HTERT RPE-1 (cell line): ENCODE data around the gene CCDC127.
"Not testable (repeated sequence)": the region's sequence is repeated elsewhere in the genome, so short reads cannot be mapped to it uniquely, and the experiment has no call there.

ENCODE experiments used
- in situ Hi-C: fragments of 300-500 bp; cut with MboI; formaldehyde crosslinking; loops from 4 replicates; pipeline ENCODE4 v1.14.3; 2020; ENCODE audit warnings: low sequenced_read_pairs

Gene CCDC127

DNA sequence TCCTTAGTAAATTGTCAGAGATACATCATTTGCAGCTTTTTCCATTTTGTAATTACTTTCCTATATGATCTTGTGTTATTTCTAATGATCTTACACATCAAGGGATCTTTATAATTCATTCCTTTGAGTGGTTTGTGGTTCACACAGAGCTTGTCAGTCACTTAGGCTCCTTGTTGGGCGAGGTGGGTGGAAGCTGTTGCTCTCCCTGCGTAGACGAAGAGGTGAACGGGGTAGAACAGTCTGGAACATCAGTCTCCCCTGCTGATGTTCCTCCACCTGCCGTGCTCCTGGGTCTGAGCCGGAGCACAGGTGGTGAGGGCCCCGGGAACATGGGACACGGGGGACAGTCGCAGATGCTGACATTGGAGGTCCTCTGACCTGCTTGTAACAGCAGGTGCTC lies 17.6 kb upstream of the CCDC127 start:
- in situ Hi-C loops = not testable (repeated sequence)

DNA sequence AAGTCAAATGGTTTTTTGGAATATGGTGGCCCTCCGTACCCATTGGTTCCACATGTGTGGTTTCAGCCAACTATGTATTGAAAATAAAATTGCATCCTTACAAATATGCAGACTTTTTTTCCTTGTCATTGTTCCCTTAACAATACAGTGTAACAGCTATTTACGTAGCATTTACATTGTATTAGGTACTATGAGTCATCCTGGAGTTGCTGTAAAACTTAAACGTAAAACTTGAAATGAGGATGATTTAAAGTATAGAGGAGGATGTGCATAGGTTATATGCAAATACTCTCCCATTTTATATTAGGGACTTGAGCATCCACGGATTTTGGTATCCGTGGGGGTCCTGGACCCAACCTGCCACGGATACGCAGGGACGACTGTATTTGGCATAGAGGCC lies 16.5 kb upstream of the CCDC127 start:
- in situ Hi-C loops = no loop called here

DNA sequence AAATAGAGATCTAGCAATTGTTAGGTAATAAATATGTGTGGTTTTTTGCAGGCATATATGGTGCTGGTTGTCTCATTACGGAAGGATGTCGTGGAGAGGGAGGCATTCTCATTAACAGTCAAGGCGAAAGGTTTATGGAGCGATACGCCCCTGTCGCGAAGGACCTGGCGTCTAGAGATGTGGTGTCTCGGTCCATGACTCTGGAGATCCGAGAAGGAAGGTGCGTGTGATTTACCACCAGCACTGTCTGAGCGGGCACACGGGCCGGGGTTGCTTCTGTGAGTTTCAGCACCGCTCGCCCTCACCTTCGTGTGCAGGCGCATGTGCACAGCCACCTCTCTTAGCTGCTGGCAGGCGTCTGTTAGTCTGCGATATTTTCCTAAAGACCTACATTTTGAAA lies 15.5 kb upstream of the CCDC127 start:
- in situ Hi-C loops = not testable (repeated sequence)

DNA sequence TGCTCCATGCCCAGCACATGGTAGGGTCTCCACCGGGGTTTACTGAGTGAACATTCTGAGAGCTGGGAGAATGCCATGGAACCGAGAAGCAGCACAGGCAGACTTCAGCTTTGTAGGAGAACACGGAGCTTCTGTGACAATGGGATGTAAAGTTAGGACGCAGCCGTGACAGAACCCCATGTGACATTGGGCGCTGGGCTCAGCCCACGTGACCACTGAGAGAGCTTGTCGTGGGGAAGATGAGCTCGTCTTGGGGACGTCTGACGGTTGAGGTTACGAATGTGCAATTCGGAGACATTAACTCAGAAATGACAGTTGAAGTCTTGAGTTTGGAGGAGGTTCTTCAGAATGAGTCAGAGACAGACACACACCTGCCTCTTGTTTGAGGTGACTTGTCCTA lies 13.7 kb upstream of the CCDC127 start:
- in situ Hi-C loops = no loop called here

DNA sequence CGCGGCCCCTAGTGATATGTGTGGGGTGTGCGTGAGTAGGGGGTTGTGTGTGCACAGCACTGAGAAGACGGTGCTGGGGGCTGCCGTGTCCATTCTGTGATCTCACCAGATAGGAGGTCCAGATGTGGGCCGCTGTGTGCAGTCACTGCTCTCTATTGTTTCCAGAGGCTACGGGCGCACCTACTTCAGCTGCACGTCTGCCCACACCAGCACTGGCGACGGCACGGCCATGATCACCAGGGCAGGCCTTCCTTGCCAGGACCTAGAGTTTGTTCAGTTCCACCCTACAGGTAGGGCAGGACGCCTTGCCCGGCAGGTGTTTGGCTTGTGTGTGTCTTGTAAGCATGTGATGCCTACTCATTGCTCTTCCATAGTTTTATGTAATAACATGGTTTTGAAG lies 12.8 kb upstream of the CCDC127 start:
- in situ Hi-C loops = no loop called here

DNA sequence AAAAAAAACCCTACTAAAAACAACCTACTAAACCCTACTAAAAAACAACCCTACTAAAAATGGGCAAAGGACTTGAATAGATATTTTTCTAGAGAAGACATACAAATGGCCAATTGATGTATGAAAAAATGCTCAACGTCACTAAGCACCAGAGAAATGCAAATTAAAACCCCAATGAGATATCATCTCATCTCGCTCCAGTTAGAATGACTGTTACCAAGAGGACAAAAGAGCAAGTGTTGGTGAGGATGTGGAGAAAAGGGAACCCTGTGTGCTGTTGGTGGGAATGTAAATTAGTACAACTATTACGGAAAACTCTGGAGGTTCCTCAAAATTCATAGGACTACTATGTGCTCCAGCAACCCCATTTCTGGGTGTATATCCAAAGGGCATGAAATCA lies 10.9 kb upstream of the CCDC127 start:
- in situ Hi-C loops = no loop called here

DNA sequence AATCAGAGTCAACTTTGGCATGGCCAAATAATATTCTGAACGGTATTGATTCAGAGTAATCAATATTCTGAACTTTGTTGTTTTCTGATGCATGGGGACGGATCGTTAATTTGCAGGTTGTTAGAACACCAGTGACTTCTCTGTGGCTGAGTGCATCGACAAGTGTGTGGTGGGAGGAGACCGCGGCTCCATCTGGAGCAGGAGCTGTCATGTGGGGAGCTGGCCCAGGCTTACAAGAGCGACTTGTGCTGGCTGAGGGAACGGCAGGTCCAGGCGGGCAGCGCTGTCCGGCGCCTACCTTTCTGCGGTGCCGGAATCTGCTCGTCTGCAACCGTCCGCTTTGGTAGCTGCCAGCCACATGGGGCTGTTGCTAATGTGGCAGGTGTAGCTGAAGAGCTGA lies 9.4 kb upstream of the CCDC127 start:
- in situ Hi-C loops = not testable (repeated sequence)

DNA sequence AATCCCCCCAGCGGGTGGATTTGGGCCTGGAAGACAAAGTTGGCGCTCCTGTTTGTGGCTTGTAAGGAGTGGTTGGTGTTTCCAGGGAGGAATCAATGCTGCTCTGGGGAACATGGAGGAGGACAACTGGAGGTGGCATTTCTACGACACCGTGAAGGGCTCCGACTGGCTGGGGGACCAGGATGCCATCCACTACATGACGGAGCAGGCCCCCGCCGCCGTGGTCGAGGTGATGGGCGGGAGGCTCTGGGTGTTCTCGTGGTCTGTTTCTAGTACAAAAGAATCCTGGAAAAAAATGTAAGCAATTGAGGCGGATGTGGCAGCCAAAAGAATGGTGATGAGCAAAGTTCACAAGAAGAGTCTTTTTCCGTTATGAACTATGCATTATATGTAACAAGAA lies 7.4 kb upstream of the CCDC127 start:
- in situ Hi-C loops = no loop called here

DNA sequence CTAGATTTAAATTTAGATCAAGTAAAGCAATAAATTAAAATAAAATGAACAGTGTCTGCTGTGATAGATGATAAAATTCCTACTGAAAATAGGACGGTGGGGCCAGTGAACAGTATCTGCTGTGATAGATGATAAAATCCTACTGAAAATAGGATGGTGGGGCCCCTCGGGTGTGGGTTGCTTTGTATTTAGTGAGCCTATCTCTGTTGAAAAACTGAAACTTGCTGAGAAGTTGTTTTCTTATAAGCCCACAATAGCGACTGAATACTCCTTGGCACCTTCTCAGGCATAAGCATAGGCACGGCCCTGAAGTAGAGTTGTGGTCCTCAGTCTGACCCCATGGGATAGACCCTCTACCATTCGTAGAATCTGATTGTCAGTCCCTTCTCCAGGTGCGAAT lies 5.8 kb upstream of the CCDC127 start:
- in situ Hi-C loops = no loop called here

DNA sequence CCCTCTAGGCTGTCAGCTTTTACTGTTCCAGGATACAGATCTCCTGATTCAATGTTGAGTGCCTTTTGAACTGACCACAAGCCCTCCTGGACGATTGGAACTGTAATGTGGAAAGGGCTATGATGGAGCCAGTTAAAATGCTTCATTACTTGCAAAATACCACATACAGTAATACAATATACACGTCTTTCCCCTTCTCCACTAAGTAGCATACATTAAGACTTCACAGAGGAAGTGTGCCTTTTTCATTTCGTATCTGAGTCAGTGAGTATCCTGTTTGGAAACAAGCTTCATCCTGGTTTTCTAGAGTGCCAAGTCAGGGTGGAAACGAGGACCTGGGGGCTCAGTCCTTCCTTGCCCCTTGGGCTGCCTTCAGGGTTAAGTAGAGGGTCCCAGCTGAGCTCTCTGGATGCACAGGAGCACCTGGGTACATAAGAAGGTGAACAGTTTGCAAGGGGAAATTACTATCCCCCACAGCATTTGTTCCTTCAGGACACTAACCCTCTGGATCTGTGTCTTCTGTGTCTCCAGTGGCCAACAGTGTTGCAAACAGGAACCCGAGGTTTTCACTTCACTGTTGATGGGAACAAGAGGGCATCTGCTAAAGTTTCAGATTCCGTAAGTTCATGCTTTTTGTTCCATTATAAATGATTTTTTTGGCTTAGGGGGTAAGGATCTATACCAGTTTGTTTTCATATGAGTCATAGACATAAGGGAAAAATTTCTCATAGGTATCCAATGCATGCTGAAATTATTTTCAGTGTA lies 5.2 kb upstream of the CCDC127 start:
- in situ Hi-C loops = not testable (repeated sequence)

DNA sequence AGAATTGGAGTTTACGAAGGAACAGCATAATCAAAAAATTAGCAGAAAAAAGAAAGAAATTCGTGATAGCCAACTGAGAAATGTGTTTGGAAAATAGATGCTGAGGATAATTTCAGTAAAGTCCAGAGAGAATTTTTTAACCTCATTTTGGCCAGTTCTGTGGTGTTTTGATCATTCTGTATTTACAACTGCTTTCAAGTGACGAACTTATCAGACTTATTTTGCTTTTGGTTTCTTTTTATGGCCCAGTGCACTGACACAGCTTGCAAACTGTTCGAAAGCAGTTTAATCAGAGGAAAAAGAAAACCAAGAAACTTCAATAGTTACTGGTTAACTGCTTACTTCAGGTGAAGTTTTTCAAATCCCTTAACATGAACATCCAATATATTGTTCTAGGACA lies 2.0 kb upstream of the CCDC127 start:
- in situ Hi-C loops = no loop called here

DNA sequence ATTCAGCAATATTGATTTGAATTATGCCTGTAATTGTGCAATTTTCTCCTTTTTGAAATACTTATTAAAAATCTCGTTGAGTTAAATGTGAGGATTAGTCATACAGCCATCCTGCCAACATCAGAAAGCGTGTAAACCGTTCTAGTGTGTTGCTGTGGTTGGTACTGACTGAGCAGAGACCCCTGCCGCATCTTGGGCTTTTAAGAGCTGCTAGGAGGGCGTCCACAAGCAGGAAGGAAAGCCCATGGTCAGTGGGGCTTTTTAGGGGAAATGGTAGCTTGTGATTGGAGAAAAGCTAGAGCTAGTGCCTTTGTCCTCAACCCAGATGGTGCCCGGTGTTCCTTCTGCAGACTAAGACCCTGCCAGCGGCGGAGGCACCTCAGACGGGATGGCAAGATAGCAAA lies 1.5 kb upstream of the CCDC127 start:
- in situ Hi-C loops = no loop called here

DNA sequence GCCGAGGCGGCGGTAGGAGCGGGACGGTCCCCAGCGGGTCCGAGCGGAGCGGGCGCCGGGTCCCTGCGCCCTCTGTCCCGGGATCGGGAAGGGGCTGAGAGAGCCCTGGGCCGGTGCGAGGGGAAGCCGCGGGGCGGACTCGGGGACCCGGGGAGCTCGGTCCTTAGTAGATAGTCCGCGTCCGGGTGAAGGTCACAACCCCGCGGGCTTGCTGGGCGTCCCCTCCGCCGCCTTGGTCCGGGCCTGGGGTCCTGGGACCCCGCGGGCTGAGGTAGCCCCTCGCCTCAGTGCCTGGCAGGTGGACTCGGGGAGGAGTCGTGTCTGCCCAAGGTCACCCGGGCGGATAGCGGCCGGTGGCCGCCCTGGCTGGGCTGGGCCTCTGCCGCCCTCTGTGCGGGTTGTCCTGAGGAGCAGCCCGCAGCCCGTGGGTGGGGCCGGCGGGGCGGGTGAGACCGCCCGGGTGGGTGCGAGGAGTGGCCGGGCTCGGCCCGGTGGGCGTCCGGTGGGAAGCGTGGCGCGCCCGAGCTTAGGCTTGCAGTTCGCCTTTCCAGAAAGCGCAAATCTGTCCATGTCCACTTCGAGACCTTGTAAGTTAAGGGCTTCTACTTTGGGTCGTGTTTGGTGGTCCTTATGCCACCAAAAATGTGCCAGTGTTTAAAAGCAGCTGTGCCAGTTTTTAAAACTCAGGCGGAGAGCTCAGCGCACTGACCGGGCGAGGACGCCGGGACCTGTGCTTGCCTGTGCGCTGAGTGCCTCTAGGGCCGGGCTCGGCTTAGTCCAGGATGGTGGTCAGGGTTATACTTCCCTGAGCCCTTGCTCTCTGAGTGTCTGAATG lies 721 bp upstream of the CCDC127 start:
- in situ Hi-C loops = no loop called here

DNA sequence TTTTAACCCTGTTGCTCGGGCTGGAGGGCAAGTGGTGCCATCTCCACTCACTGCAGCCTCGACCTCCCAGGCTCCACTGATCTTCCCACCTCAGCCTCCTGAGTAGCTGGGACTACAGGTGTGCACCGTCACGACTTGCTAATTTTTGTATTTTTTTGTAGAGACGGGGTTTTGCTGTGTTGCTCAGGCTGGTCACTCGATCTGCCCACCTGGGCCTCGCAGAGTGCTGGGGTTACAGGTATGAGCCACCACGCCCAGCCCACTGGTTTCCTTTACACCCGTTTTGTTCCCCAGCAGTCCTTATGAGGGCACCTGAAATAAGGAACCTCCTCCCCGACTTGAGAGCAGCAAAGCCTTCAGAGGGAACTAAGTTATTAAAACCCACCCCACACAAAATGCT lies 1.9 kb downstream of the CCDC127 start:
- in situ Hi-C loops = not testable (repeated sequence)

DNA sequence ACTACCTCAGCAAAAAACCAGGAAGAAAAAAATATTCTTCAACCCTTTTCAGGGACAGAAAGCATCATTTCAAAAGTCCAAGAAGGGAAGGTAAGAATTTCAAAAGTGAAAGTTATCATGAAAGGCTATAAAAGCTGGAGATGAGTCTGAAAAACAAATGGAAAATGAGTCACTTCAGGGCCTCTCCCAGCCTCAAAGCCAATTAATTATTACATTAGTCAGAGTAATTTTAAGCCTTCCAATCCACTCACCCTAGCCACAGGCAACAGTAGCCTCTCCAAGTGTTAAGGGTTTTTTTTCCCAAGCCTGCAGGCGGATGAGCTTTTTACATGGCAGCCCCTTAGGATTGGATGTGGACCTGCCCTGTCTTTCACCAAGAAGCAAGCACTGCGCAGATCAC lies 2.7 kb downstream of the CCDC127 start:
- in situ Hi-C loops = not testable (repeated sequence)

DNA sequence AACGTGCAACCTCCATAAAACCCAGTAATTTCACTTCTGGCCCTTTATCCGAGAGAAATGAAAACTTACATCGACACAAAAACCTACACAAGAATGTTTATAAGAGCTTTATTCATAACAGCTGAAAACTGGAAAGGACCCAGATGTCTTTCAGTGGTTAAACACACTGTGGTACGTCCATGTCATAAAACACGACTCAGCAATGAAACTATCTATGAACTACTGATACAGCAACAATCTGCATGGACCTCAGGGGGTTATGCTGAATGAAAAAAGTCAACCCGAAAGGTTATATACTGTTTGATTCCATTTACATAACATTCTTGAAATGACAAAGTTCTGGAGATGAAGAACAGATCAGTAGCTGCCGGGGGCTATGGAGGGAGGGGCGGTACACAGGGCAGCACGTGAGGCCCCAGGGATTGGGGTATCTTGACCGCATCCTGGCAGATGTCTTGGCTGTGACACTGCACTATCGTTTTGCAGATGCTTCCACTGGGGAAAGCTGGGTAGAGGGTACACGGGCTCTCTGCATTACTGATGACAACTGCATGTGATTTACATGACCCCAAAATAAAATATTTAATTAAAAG lies 4.1 kb downstream of the CCDC127 start:
- in situ Hi-C loops = no loop called here

DNA sequence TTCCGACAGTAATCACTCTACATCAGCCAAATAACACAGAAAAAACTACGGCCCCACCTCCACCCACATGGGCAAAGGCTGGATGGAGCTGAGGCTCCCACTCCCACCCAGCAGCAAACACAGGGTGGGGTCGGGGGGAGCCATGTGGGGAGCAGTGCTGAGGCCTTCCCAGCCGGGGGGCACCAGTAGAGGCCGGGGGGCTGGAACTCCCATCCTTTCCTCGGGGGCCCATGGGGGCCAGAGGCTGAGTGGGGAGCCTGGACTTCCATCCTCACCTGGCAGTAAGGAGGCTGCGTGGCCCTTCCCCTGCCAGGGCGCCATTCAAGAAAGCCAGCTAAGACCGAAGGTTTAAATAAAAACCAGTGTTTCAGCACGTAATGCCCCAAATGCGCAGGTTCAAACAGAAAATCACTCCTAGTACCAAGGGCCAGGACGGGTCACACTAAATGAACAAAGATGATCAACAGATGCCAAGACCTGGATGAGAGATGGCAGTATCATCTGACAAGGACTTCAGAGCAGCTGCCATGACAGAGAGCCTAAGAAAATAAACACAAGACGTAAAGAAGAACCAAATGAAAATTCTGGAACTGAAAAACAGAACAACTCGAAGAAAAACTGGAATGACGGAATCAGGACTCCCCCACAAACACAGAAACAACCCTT lies 9.4 kb downstream of the CCDC127 start:
- in situ Hi-C loops = no loop called here

DNA sequence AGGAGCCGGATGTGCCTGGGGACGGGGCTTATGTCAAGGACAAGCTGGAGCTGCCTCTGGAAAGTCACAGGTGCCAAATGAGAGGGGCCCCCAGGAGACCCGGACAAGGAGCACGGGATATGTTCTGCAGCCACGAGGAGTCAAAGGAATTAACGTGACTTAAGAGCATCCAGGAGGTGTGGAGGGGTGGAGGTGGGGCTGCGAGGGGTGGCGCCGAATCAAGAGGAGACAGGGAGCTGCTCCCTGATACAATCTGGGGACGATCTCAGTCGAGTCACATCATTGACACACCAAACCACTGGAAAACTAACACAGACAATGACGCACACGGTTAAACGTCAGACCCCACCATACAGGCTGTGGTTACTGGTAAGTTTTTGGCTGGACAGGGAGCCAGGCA lies 10.4 kb downstream of the CCDC127 start:
- in situ Hi-C loops = no loop called here

DNA sequence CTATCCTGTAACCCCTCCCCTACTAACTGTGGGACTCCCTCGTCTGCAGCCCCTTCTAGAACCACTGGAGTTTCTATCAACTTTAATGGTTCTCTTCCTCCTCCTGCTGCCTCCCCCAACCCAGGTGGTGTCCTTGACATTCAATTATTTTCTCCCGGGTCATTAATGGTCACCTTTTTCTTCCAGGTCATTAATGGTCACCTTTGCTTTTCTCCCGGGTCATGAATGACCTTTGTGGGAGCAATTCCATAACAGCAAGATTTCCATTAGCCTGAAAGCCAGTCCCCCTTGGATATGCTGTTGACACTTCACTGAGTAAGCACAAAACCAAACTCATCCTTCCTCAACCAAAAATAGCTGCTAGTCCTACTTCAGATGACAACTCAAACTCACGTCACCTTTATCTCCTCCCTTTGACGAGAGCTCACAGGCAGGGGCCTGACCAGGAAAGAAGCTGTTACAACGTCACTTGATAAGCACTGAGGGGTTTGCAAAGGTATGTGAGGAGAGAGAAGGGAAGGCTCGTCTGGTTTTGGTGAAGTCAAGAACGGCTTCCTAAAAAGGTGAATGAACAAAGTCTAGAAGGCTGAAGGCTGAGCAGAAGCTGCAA lies 10.9 kb downstream of the CCDC127 start:
- in situ Hi-C loops = no loop called here

DNA sequence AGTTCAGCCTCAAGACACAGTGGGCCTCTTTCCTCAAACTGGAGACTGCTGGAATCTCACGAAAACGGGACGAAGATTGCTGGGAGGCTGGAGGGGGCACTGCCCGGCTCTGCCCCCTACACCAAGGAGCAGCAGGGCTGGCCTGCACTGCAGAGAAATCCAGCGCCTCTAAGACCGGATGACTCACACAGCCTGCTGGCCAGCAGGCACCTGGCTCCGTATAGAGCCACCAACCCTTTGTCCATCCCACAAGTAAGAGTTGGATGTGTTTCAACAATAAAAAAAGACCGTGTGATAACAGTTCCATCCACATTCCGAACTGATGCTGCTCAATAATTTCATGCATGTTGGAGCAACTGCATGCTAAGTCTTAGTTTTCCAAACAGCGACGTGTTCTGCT lies 11.5 kb downstream of the CCDC127 start:
- in situ Hi-C loops = no loop called here
